ENCODE measurements around the gene STC2.

DNA sequence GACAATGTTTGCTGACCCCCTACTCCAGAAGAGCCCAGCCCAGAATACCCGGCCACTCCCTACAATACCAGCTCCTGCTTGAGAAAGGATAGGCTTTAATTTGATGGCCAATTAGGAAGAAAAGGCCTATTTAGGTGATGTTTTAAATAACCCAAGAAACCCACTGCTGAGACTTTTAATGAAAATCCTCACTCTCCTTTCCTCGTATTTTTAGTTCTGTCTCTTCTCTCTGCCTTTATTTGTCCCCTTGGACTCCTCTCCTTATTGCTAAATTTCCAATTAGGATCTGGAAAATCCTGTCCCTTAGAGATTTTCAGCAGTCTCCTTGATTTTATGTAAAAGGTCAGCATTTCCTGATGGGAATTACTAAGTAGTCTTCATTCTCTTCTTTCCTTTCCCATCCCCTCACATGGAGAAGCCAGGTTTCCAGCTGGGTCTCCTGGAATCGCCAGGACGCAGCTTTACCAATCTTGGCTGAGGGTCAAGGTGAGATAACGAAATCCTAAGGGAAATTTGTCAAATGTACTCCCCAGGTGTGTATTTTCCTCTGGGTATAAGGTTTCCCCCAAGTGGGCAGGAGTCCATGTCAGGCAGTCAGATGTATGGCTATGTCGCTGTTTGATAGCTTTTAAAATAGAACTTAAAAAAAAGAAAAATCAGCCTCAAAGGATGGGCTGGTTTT is 11.7 kb downstream of the STC2 start:
- TF ChIP-seq, protein P1, sequence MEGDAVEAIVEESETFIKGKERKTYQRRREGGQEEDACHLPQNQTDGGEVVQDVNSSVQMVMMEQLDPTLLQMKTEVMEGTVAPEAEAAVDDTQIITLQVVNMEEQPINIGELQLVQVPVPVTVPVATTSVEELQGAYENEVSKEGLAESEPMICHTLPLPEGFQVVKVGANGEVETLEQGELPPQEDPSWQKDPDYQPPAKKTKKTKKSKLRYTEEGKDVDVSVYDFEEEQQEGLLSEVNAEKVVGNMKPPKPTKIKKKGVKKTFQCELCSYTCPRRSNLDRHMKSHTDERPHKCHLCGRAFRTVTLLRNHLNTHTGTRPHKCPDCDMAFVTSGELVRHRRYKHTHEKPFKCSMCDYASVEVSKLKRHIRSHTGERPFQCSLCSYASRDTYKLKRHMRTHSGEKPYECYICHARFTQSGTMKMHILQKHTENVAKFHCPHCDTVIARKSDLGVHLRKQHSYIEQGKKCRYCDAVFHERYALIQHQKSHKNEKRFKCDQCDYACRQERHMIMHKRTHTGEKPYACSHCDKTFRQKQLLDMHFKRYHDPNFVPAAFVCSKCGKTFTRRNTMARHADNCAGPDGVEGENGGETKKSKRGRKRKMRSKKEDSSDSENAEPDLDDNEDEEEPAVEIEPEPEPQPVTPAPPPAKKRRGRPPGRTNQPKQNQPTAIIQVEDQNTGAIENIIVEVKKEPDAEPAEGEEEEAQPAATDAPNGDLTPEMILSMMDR (IDR thresholded peaks at IDR 0.05): no peak
- no peak for TF ChIP-seq POLR2A (IDR thresholded peaks at IDR 0.05)
